ENCODE results near the gene TWF2.

Gene TWF2

DNA sequence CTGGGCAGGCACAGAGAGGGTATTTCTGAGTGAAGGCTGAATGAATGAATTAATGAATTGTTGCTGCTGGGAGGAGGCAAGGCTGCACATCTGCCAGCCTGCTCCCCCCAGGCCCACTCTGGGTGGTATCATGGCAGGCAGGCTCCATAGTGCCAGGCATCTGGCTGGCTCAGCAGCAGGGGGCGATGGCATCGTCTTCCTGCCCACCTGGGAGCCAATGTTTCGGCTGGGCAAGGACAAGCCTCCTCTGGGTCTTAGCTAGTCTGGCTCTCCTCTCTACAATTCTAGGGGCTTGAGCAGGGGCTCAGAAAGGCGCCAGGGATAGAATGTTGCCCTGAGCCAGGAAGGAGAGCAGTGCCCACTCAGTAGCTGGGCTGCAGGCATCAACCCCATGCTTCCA, 11.8 kb downstream of the TWF2 start:
- TF ChIP-seq, protein P1, sequence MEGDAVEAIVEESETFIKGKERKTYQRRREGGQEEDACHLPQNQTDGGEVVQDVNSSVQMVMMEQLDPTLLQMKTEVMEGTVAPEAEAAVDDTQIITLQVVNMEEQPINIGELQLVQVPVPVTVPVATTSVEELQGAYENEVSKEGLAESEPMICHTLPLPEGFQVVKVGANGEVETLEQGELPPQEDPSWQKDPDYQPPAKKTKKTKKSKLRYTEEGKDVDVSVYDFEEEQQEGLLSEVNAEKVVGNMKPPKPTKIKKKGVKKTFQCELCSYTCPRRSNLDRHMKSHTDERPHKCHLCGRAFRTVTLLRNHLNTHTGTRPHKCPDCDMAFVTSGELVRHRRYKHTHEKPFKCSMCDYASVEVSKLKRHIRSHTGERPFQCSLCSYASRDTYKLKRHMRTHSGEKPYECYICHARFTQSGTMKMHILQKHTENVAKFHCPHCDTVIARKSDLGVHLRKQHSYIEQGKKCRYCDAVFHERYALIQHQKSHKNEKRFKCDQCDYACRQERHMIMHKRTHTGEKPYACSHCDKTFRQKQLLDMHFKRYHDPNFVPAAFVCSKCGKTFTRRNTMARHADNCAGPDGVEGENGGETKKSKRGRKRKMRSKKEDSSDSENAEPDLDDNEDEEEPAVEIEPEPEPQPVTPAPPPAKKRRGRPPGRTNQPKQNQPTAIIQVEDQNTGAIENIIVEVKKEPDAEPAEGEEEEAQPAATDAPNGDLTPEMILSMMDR (IDR thresholded peaks at IDR 0.05; ENCODE audit: low read depth, low read length): no peak
- no peak overlapping the region for H3K4me3 ChIP-seq (ENCODE audit: low read depth, low read length)

DNA sequence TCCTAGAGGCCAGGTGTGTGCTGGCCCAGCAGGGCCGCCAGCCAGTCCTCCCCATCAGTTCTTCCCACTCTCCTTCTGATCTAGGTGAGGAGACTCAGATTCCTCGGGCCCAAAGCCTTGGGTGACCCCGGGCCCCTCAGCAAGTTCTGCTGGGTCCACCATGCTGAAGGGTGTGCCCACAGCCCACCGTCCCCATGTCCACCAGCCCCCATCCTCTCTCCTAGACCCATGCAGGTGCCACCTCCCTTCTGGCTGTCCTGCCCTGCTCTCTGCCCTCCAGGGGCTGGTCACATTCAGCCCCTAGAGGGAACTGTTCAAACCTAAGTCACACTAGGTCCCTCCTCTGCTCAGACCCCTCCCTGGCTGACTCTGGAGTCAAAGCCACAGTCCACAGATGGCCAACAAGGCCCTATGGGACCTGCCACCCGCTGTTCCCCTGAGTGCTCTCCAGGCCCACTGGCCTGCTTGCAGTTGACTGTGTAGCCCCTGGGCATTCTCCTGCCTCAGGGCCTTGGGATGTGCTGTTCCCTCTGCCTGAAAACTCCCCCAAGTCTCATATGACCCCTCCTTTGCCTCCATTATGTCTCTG, 12.6 kb downstream of the TWF2 start:
- TF ChIP-seq, protein P1 (IDR thresholded peaks at IDR 0.05; ENCODE audit: low read depth, low read length): no peak
- no peak overlapping the region for H3K4me3 ChIP-seq (ENCODE audit: low read depth, low read length)

DNA sequence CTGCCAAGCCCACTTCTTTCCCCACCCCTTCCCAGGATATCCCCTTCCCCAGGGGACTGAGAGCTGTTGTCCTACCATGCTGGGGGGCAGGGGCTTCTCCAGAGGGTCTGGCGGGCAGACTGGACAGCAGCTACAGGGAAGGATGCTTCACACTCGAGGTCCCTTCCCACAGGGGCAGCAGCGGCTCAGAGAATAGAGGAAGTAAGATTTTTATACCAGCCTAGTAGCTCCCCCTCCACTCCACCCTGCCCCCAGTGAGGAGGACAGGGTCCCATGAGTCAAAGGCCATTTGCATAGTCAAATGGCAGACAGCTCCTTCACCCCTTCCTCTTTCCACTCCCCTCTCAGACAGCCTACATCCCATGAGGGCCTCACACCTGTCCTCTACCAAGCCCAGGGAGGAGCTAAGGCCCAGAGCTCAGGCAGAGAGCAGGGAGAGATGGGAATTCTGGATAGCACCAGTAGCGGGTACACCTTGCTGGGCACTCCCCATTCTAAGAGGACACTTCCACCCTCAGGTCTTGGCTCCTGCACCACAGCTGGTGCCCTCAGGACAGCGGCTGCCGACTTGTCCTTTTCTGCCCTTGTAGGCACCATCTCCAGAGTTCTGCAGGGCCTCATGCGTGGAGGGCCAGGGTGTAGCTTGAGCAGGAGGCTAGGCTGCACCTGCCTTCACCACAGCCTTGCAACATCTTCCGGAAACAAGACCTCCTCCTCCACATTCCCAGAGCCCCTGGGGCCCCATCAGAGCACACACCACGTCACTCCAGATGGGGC, 13.3 kb downstream of the TWF2 start, which contains the start of gene TLR9:
Gene TLR9 (minus strand): TSS at position 194 of the 777 bp plus-strand sequence. CDS start 116 bp downstream, at position 78.
- TF ChIP-seq, protein P1 (IDR thresholded peaks at IDR 0.05; ENCODE audit: low read depth, low read length): no peak
- no peak within 1 kb of the TSS for H3K4me3 ChIP-seq (ENCODE audit: low read depth, low read length)

DNA sequence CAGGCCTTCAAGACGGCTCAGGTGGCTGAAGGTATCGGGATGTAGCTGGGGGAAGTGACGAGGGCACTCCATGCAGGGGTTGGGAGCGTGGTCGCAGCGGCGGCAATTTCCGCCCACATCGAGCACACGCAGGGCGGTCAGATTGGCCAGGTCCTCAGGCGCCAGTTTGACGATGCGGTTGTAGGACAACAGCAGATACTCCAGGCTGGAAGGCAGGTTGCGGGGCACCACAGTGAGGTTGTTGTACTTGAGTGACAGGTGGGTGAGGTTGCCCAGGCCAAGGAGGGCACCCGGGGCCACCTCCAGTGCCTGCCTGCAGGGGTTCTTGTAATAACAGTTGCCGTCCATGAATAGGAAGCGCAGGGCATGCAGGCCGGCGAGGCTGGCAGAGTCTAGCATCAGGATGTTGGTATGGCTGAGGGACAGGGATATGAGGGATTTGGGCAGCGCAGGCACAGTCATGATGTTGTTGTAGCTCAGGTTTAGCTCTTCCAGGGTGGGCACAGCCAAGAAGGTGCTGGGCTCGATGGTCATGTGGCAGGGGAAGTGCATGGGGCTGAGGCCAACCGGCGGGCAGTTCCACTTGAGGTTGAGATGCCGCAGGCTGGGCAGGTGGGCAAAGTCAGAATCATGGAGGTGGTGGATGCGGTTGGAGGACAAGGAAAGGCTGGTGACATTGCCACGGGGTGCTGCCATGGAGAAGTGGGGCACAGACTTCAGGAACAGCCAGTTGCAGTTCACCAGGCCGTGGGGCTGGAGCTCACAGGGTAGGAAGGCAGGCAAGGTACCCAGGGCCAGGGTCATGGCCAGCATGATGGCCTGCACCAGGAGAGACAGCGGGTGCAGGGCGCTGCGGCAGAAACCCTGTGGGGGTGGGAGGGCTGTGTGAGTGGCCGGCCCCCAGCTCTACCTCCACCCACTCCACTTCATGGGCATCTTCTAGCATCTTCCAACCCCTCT, 15.2 kb downstream of the TWF2 start:
- TF ChIP-seq, protein P1 (IDR thresholded peaks at IDR 0.05; ENCODE audit: low read depth, low read length): no peak
- no peak overlapping the region for H3K4me3 ChIP-seq (ENCODE audit: low read depth, low read length)

DNA sequence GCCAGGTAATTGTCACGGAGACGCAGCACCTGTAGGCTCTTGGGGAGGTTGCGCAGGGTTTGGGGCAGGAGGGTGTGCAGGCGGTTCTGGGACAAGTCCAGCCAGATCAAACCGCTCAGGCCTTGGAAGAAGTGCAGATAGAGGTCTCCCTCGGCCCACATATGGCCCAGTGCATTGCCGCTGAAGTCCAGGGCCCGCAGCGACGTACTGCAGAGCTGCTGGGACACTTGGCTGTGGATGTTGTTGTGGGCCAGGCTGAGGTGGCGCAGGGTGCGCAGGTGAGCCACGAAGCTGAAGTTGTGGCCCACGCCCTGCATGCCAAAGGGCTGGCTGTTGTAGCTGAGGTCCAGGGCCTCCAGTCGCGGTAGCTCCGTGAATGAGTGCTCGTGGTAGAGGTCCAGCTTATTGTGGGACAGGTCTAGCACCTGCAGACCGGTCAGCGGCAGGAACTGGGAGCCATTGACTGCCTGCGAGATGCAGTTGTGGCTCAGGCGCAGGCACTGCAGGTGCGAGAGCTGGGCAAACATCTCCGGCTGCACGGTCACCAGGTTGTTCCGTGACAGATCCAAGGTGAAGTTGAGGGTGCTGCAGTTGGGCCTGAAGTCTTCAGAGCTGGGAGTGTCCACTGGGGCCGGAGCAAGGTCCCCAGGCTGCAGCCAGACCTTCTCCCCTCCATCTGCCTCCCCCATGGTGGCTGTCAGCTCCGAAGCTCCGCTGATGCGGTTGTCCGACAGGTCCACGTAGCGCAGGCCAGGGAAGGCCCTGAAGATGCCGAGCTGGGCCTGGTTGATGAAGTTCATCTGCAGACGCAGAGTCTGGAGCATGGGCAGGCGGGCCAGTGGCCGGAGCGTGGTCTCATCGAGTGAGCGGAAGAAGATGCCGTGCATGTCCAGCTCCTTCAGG, 16.4 kb downstream of the TWF2 start:
- TF ChIP-seq, protein P1 (IDR thresholded peaks at IDR 0.05; ENCODE audit: low read depth, low read length): no peak
- no peak overlapping the region for H3K4me3 ChIP-seq (ENCODE audit: low read depth, low read length)

DNA sequence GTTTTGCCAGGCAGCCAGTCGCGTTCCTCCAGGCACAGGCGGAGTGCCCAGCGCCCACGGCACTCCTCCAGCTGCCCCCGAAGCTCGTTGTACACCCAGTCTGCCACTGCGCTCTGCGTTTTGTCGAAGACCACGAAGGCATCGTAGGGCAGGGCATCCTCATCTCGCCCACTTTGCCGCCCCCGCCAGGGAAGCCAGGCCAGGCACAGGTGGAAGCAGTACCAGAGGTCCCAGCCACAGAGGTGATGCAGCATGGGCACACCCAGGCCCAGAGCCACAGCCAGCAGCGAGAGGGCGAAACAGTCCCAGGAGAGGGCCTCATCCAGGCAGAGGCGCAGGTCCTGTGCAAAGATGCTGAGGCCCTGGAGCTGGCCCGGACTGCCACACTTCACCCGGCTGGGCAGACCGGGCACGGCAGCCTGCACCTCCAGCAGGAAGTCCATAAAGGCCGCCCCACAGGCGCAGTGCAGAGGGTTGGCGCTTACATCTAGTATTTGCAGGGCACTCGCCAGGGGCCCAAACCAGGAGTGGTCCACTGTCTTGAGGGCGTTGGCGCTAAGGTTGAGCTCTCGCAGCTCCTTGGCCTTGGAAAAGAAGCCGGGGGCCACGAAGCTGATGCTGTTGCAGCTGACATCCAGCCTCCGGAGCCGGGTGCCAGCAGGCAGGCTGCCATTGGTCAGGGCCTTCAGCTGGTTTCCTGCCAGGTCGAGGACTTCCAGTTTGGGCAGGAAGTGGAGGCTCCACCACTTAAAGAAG, 17.2 kb downstream of the TWF2 start:
- H3K4me3 ChIP-seq (ENCODE audit: low read depth, low read length): no peak overlapping the region
- TF ChIP-seq, protein P1 (IDR thresholded peaks at IDR 0.05; ENCODE audit: low read depth, low read length): no peak

All from WI38 (cell line).